Measurements from ENCODE around the gene SMARCAL1. TPM values are rescaled to one million over a fixed set of nuclear protein-coding genes. Genes with fewer than 3 reads are reported as not detected.

SMARCAL1 gene
- total RNA-seq, 1 donor from 2014 or later: 19.0 TPM

DNA sequence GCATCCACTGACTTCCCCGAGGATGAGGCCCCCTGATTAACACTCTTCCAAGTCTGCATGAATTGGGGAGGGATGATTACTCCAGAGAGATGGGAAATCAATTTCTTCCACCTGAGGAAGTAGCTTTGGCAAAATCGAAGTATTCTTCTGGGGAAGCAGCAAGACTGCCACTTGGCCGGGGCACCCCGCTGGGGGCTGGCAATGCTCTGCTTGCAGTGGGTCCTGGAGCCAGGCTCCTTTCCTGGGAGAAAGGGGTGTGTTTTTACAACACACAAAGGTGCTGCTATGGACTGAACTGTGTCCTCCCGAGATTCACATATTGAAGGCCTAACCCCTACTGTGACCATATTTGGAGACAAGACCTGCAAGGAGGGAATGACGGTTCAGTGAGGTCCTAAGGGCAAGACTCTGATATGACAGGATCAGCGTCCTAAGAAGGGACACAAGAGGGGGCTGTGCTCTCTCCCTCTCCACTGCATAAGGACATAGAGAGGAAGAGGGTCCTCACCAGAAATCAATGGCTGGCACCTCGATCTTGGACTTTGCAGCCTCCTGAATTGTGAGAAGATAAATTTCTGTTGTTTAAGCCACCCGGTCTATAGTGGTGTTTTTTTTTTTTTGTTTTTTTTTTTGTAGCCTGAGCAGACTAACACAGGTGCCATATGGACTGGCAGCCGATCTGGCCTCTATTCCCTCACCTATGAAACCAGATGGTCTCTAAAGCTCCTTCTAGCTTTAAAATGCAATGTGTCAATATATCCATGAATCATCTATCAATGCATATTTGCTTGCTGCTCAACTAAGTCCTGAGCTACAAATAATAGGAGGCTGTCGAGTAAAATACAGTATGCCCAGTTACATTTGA is 3.6 kb upstream of the SMARCAL1 start:
- H3K27me3 ChIP-seq (ENCODE audit: low read depth): no peaks in the 10 kb centered on the region
- peaks cover 9% of the 10 kb centered on the region for H3K4me1 ChIP-seq
- intact Hi-C loops (cut with DNase I): no loop called here
- H3K9me3 ChIP-seq: no peaks in the 10 kb centered on the region
- no peak for DNase-seq
- H3K27ac ChIP-seq: no peak overlapping the region
- ATAC-seq: no peak
- TF ChIP-seq, protein P1, sequence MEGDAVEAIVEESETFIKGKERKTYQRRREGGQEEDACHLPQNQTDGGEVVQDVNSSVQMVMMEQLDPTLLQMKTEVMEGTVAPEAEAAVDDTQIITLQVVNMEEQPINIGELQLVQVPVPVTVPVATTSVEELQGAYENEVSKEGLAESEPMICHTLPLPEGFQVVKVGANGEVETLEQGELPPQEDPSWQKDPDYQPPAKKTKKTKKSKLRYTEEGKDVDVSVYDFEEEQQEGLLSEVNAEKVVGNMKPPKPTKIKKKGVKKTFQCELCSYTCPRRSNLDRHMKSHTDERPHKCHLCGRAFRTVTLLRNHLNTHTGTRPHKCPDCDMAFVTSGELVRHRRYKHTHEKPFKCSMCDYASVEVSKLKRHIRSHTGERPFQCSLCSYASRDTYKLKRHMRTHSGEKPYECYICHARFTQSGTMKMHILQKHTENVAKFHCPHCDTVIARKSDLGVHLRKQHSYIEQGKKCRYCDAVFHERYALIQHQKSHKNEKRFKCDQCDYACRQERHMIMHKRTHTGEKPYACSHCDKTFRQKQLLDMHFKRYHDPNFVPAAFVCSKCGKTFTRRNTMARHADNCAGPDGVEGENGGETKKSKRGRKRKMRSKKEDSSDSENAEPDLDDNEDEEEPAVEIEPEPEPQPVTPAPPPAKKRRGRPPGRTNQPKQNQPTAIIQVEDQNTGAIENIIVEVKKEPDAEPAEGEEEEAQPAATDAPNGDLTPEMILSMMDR (IDR thresholded peaks at IDR 0.05): no peak
- no peaks in the 10 kb centered on the region for H3K36me3 ChIP-seq
- H3K4me3 ChIP-seq: no peak overlapping the region

DNA sequence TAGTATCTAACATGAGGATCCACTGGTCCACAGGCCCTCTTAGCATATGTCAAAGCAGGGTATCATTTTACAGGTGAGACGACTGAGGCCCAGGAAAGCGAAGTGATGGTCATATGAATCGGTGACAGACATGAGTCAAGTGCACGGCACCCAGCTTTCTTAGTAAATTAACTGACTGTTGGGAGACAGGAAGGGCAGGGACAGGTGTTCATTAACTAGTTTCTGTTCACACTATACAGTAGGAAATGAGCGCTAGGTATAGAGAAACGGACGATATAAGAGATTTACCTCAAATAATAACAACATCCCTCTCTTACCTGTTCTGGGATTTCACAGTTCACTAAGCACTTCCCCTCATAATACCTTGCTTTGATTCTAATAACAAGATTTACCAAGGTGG is 1.7 kb upstream of the SMARCAL1 start:
- intact Hi-C loops (cut with DNase I): no loop called here
- no peak for DNase-seq
- Histone ChIP-seq H3K36me3 (peaks cover 9% of the 10 kb centered on the region), H3K4me1 (peaks cover 10% of the 10 kb centered on the region), H3K4me3 (no peak overlapping the region), H3K27me3 (ENCODE audit: low read depth) (no peaks in the 10 kb centered on the region), H3K27ac (no peak overlapping the region), H3K9me3 (no peaks in the 10 kb centered on the region)
- no peak for ATAC-seq
- TF ChIP-seq, protein P1 (IDR thresholded peaks at IDR 0.05): no peak

DNA sequence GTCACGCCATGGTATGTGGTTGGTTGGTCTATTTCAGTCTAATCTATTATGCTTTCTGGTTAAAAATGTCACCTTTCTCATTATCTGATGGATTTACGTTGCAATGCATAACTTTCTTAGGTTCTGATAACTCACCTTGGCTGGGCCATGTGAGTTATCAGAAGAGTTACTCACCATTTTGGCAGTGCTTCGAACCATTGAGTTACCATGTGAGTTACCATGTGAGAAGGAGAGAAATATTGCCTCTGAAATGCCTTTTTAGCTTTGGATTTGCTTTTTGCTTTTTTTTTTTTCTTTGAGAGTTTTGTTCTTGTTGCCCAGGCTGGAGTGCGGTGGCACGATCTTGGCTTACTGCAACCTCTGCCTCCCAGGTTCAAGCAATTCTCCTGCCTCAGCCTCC is 1.6 kb downstream of the SMARCAL1 start:
- H3K9me3 ChIP-seq: no peaks in the 10 kb centered on the region
- no peak overlapping the region for H3K27ac ChIP-seq
- DNase-seq (no peak), ATAC-seq (no peak)
- intact Hi-C loops (cut with DNase I): no loop called here
- no peaks in the 10 kb centered on the region for H3K27me3 ChIP-seq (ENCODE audit: low read depth)
- H3K36me3 ChIP-seq: peaks cover 29% of the 10 kb centered on the region
- no peak overlapping the region for H3K4me3 ChIP-seq
- TF ChIP-seq, protein P1 (IDR thresholded peaks at IDR 0.05): no peak
- H3K4me1 ChIP-seq: peaks cover 10% of the 10 kb centered on the region

DNA sequence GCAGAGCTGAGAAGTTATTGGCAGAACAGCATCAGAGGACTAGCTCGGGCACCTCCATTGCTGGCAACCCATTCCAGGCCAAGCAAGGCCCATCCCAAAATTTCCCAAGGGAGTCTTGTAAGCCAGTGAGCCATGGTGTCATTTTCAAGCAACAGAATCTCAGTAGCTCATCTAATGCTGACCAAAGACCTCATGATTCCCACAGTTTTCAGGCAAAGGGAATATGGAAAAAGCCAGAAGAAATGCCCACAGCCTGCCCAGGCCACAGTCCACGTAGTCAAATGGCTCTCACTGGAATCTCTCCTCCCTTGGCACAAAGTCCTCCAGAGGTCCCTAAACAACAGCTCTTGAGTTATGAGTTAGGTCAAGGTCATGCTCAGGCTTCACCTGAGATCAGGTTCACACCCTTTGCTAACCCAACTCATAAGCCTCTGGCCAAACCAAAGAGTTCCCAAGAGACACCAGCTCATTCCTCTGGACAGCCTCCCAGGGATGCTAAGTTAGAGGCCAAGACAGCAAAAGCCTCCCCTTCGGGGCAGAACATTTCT is 2.6 kb downstream of the SMARCAL1 start:
- Histone ChIP-seq H3K9me3 (no peaks in the 10 kb centered on the region), H3K4me1 (peaks cover 10% of the 10 kb centered on the region), H3K27me3 (ENCODE audit: low read depth) (no peaks in the 10 kb centered on the region), H3K36me3 (peaks cover 35% of the 10 kb centered on the region), H3K4me3 (no peak overlapping the region), H3K27ac (no peak overlapping the region)
- intact Hi-C loops (cut with DNase I): no loop called here
- no peak for DNase-seq
- ATAC-seq: no peak
- TF ChIP-seq, protein P1 (IDR thresholded peaks at IDR 0.05): no peak

DNA sequence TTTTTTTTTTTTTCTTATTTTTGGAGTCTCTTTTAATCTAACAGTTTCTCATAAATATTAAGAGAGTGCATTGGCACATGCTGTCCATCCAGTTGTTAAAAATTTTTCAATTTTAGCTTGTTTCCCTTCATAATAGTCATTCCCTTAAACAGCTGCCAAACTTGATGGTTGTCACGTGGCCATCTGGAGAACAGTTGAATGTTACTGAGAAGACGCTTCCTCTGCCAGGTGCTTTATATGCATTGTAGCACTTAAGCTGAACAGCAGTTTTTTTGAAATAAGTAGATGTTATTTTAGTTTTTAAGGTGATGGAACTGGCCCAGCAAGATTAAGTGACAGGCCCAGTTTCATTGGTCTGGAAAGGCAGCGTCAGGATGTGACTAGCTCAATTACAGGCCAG is 3.3 kb downstream of the SMARCAL1 start:
- TF ChIP-seq, protein P1 (IDR thresholded peaks at IDR 0.05): no peak
- Histone ChIP-seq H3K4me1 (peaks cover 10% of the 10 kb centered on the region), H3K36me3 (peaks cover 41% of the 10 kb centered on the region), H3K27me3 (ENCODE audit: low read depth) (no peaks in the 10 kb centered on the region), H3K27ac (no peak overlapping the region), H3K4me3 (no peak overlapping the region), H3K9me3 (no peaks in the 10 kb centered on the region)
- DNase-seq: no peak
- ATAC-seq: no peak
- intact Hi-C loops (cut with DNase I): no loop called here

Data from lower lobe of right lung (tissue), 2 donors.